GM12878 (cell line): ENCODE results near the gene PKP3. TPM values are rescaled to one million over a fixed set of nuclear protein-coding genes. Genes with fewer than 3 reads are reported as not detected.

ENCODE experiments used
- ATAC-seq: fragments of 200-7000 bp; cut with Tn5 transposase; 3 replicates; pipeline ENCODE4 v1.9.1; 2020; ENCODE audit warnings: mild to moderate bottlenecking, moderate library complexity
- BruUV-seq: library from RNA; stranded (reverse); fragments of 400-500 nt; replicated peaks from 2 replicates; lab custom pipeline; 2021; lab: Mats Ljungman, UMichigan
- CTCF ChIA-PET: fragments of 300-600 bp; sonication (Branson Sonifier 250); formaldehyde crosslinking; extraction: SDS; loops from one replicate; lab custom pipeline; 2021; ENCODE audit warnings: inconsistent platforms; lab: Yijun Ruan, JAX
- POLR2A ChIA-PET: fragments of 350-600 bp; formaldehyde crosslinking; extraction: SDS; loops from one replicate; lab custom pipeline; 2021; ENCODE audit warnings: inconsistent platforms; lab: Charles Lee
- RAD21 ChIA-PET: fragments of 300-600 bp; sonication (Branson Sonifier 250); formaldehyde crosslinking; loops from one replicate; lab custom pipeline; 2023; ENCODE audit warnings: antibody characterized with exemption; ENCODE audit not compliant: unreplicated experiment; lab: Charles Lee
- SMC1A ChIA-PET: fragments of 300-600 bp; sonication (Branson Sonifier 250); formaldehyde crosslinking; loops from one replicate; lab custom pipeline; 2023; ENCODE audit not compliant: unreplicated experiment, uncharacterized antibody; lab: Charles Lee
- DNase-seq: peaks from one replicate; pipeline ENCODE4 v3.0.0-alpha.2; 2011; ENCODE audit warnings: low read depth, low spot score
- FAIRE-seq: peaks from 3 replicates; lab custom pipeline; 2011; peaks lifted over from hg19 to GRCh38; lab: Jason Lieb, UNC
- H2AFZ ChIP-seq: 2 replicates; pipeline ENCODE4 v1.6.0; 2011; ENCODE audit warnings: low read depth, low read length, control low read depth; ENCODE audit not compliant: control insufficient read depth
- H3K27ac ChIP-seq: 2 replicates; pipeline ENCODE4 v1.5.1; 2011; ENCODE audit warnings: control low read depth; ENCODE audit not compliant: control insufficient read depth, insufficient read depth
- H3K27me3 ChIP-seq, 2 experiments: replicated peaks in 1 of 2; 2 replicates each; pipeline versions ENCODE4 v1.6.0 to v1.6.1; 2011; ENCODE audit warnings: low read length in 1 of 2; ENCODE audit not compliant: control insufficient read depth in 2 of 2, insufficient read depth in 2 of 2
- H3K36me3 ChIP-seq, 2 experiments: 2 replicates each; pipeline ENCODE4 v1.5.1; 2011; ENCODE audit warnings: low read length in 1 of 2; ENCODE audit not compliant: control insufficient read depth in 2 of 2, insufficient read depth in 2 of 2
- H3K4me1 ChIP-seq: 2 replicates; pipeline ENCODE4 v1.6.1; 2011; ENCODE audit warnings: mild to moderate bottlenecking, low read length, moderate library complexity, mixed read lengths; ENCODE audit not compliant: control insufficient read depth, insufficient read depth
- H3K4me2 ChIP-seq: 2 replicates; pipeline ENCODE4 v1.6.0; 2011; ENCODE audit warnings: control low read depth; ENCODE audit not compliant: control insufficient read depth, insufficient read depth
- H3K4me3 ChIP-seq: fragments of 200-600 bp; sonication (generic); 2 replicates; pipeline ENCODE4 v1.5.1; 2016
- H3K79me2 ChIP-seq: 2 replicates; pipeline ENCODE4 v1.6.0; 2011; ENCODE audit warnings: low read length; ENCODE audit not compliant: control insufficient read depth, insufficient read depth
- H3K9ac ChIP-seq: 2 replicates; pipeline ENCODE4 v1.8.0; 2011; ENCODE audit warnings: low read length, control low read depth, mixed read lengths; ENCODE audit not compliant: control insufficient read depth, insufficient read depth
- H3K9me3 ChIP-seq: replicated peaks from 3 replicates; pipeline ENCODE4 v1.5.1; 2011; ENCODE audit warnings: mild to moderate bottlenecking, low read length; ENCODE audit not compliant: control insufficient read depth, insufficient read depth
- H4K20me1 ChIP-seq: 2 replicates; pipeline ENCODE4 v1.6.0; 2011; ENCODE audit not compliant: control insufficient read depth, insufficient read depth
- FOS ChIP-seq: IDR thresholded peaks from 3 replicates; pipeline ENCODE4 v1.6.1; 2011; ENCODE audit warnings: borderline replicate concordance; ENCODE audit not compliant: insufficient read length; ENCODE audit errors: extremely low read depth
- POLR2A ChIP-seq: IDR thresholded peaks from 2 replicates; pipeline ENCODE4 v1.6.1; 2011; ENCODE audit warnings: low read depth, mild to moderate bottlenecking, low read length
- SMAD1 ChIP-seq: fragments of 450-650 bp; IDR thresholded peaks from 2 replicates; pipeline ENCODE4 v1.6.1; 2018; ENCODE audit warnings: mild to moderate bottlenecking, low read depth; ENCODE audit not compliant: partially characterized antibody
- TCF7 ChIP-seq: IDR thresholded peaks from 2 replicates; pipeline ENCODE4 v1.6.1; 2014; ENCODE audit warnings: antibody characterized with exemption, borderline replicate concordance
- WGBS: methylation state at CpG from one replicate; pipeline ENCODE4 v1.1.6; 2016; ENCODE audit warnings: low lambda C conversion rate; ENCODE audit not compliant: insufficient replicate concordance, insufficient coverage; ENCODE audit errors: missing lambda C conversion rate; 5-methylcytosine and 5-hydroxymethylcytosine counted together
- in situ Hi-C: fragments of 300-500 bp; cut with MboI; formaldehyde crosslinking; loops from 9 replicates; pipeline ENCODE4 v1.14.3; 2018; ENCODE audit warnings: mixed read lengths
- intact Hi-C: fragments of 100-400 bp; cut with micrococcal nuclease; formaldehyde crosslinking; loops from one replicate; pipeline ENCODE4 v1.14.2; 2022; ENCODE audit not compliant: unreplicated experiment
- polyA plus RNA-seq, 11 experiments: library from polyadenylated mRNA; depleted of rRNA in 4 of 11; unstranded in 6 of 11; stranded (reverse) in 5 of 11; fragments of >200 nt; fragmentation: Nextera tagmentation in 4 of 11; fragmentation: Illumina TruSeq in 1 of 11; extraction: Ambion mirVana in 4 of 11; extraction: Trizol in 1 of 11; gene quantifications; 1 replicate in 1 of 11; 2 replicates in 10 of 11; pipeline versions ENCODE4 v1.2.1 to v1.2.3, GENCODE V29; 2011 to 2016; ENCODE audit warnings: inconsistent platforms in 2 of 11, missing spikeins in 2 of 11, low read depth in 1 of 11
- total RNA-seq, 4 experiments: library from RNA; depleted of rRNA in 3 of 4; stranded (reverse); fragments of >200 nt in 3 of 4; fragmentation: Illumina TruSeq in 1 of 4; extraction: Trizol in 1 of 4; gene quantifications; 2 replicates each; pipeline versions ENCODE4 v1.2.1 to v1.2.3, GENCODE V29; 2013 to 2021

PKP3 gene
- total and polyA plus RNA-seq, 10 of the 15 experiments (the other 5 are each of a cell fraction or from before 2014, with no cell fraction given): 0.45 to 0.90 TPM; not detected in 8

- TF ChIP-seq POLR2A (peak; percentile 27), SMAD1 (no peak)
- TF ChIP-seq, all 136 proteins: peak for 1
- H3K36me3 ChIP-seq: no peaks in the 10 kb centered on the region
- no peak for ATAC-seq
- H3K79me2 ChIP-seq: no peaks in the 10 kb centered on the region
- ChIA-PET POLR2A (no interaction called here), SMC1A (no interaction called here), CTCF (no interaction called here), RAD21 (no interaction called here)
- 77% methylated on average over 20 of the region's 20 CpGs for WGBS
- in situ Hi-C loops: no loop called here
- no peak overlapping the region for H2AFZ ChIP-seq
- no peaks in the 10 kb centered on the region for H3K9me3 ChIP-seq
- FAIRE-seq: no peak
- no peak overlapping the region for H3K4me3 ChIP-seq
- no peak overlapping the region for H3K27ac ChIP-seq
- no peaks in the 10 kb centered on the region for H4K20me1 ChIP-seq
- H3K4me2 ChIP-seq: no peak overlapping the region
- DNase-seq: no peak
- BruUV-seq: no TSS peak
- intact Hi-C loops: no loop called here
- no peaks in the 10 kb centered on the region for H3K27me3 ChIP-seq
- no peak overlapping the region for H3K9ac ChIP-seq
- H3K4me1 ChIP-seq: peaks cover 8% of the 10 kb centered on the region
These were observed 25.4 kb downstream of the PKP3 start for GRCh38 chr11:419248-420005.

GRCh38 chr11:420054-420910 lies 26.3 kb downstream of the PKP3 start:
- H3K27ac ChIP-seq: no peak overlapping the region
- H3K4me1 ChIP-seq: peaks cover 6% of the 10 kb centered on the region
- 82% methylated on average over 32 of the region's 71 CpGs for WGBS
- no peak for DNase-seq
- no peak overlapping the region for H3K4me3 ChIP-seq
- H3K9me3 ChIP-seq: no peaks in the 10 kb centered on the region
- H3K27me3 ChIP-seq: no peaks in the 10 kb centered on the region
- FAIRE-seq: no peak
- SMC1A ChIA-PET: no interaction called here
- ATAC-seq: no peak
- no peak overlapping the region for H3K4me2 ChIP-seq
- H4K20me1 ChIP-seq: no peaks in the 10 kb centered on the region
- RAD21 ChIA-PET: no interaction called here
- BruUV-seq: no TSS peak
- no peak overlapping the region for H2AFZ ChIP-seq
- CTCF ChIA-PET: no interaction called here
- H3K9ac ChIP-seq: no peak overlapping the region
- in situ Hi-C loops: no loop called here
- TF ChIP-seq POLR2A: 0 out of 2 replicates have a peak, but pooled peaks have one; percentile 9
- no peak for TF ChIP-seq TCF7
- no peak for TF ChIP-seq FOS
- intact Hi-C loops: no loop called here
- H3K36me3 ChIP-seq: no peaks in the 10 kb centered on the region
- no peaks in the 10 kb centered on the region for H3K79me2 ChIP-seq
- POLR2A ChIA-PET: no interaction called here
